Prostate gland (tissue), 2 donors: ENCODE results near the gene GRHL1.

Source experiments
- CTCF ChIP-seq, 4 experiments: fragments of 200-600 bp in 2 of 4; fragments of 450-650 bp in 2 of 4; sonication (generic) in 2 of 4; IDR thresholded peaks; 1 replicate in 3 of 4; 2 replicates in 1 of 4; pipeline ENCODE4 v1.5.1; 2016 to 2019; ENCODE audit warnings: antibody characterized with exemption in 4 of 4, mild to moderate bottlenecking in 2 of 4, moderate library complexity in 2 of 4
- POLR2A ChIP-seq: fragments of 450-650 bp; IDR thresholded peaks from one replicate; pipeline ENCODE4 v1.6.1; 2016; ENCODE audit warnings: antibody characterized with exemption, mild to moderate bottlenecking
- POLR2AphosphoS5 ChIP-seq: sonication (generic); formaldehyde crosslinking; IDR thresholded peaks from one replicate; pipeline ENCODE4 v1.6.1; 2017; ENCODE audit warnings: antibody characterized with exemption

- TF ChIP-seq CTCF (IDR thresholded peaks at IDR 0.05): no peak
- TF ChIP-seq POLR2AphosphoS5: no peak
- no peak for TF ChIP-seq POLR2A
Measured at GRCh38 chr2:10016001-10016801, 64.7 kb downstream of the GRHL1 start.
